HFF-Myc (cell line): Measurements from ENCODE around the gene DEFB129.
"Not testable (repeated sequence)": the region's sequence is repeated elsewhere in the genome, so short reads cannot be mapped to it uniquely, and the experiment has no call there.

Source experiments
- DNase-seq: peaks from one replicate; pipeline ENCODE4 v3.0.0-alpha.2; 2011; ENCODE audit warnings: low read depth; ENCODE audit errors: extremely low read depth
- H3K4me3 ChIP-seq: replicated peaks from 2 replicates; pipeline ENCODE4 v1.5.1; 2011; ENCODE audit warnings: low read depth, mild to moderate bottlenecking, control low read depth, low read length
- TF ChIP-seq, protein P1 (sequence below): IDR thresholded peaks from 2 replicates; pipeline ENCODE4 v1.5.1; 2012; ENCODE audit warnings: mild to moderate bottlenecking, low read depth, low read length, control low read depth; ENCODE audit errors: missing control alignments

Gene DEFB129

DNA sequence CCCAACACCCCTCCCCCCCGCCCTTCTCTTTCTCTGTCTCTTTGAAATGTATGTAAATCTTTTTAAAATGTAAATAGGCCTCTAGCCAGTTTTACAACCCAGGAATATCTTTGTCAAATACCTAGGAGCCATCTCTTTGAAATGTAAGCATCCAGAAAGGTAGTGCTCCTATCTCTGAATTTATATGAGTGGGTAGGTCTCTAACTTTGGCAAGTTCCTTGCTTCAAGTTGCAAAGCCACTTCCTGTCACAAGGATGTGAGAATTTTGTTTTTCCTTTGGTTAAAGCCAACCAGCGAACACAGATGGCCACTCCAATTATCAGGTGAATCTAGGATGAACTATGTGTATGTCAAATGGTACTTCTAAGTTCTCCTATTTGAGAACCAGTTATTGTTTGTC is 24.3 kb downstream of the DEFB129 start:
- H3K4me3 ChIP-seq, result no peak overlapping the region
- DNase-seq, result no peak
- TF ChIP-seq, protein P1, sequence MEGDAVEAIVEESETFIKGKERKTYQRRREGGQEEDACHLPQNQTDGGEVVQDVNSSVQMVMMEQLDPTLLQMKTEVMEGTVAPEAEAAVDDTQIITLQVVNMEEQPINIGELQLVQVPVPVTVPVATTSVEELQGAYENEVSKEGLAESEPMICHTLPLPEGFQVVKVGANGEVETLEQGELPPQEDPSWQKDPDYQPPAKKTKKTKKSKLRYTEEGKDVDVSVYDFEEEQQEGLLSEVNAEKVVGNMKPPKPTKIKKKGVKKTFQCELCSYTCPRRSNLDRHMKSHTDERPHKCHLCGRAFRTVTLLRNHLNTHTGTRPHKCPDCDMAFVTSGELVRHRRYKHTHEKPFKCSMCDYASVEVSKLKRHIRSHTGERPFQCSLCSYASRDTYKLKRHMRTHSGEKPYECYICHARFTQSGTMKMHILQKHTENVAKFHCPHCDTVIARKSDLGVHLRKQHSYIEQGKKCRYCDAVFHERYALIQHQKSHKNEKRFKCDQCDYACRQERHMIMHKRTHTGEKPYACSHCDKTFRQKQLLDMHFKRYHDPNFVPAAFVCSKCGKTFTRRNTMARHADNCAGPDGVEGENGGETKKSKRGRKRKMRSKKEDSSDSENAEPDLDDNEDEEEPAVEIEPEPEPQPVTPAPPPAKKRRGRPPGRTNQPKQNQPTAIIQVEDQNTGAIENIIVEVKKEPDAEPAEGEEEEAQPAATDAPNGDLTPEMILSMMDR, result no peak

DNA sequence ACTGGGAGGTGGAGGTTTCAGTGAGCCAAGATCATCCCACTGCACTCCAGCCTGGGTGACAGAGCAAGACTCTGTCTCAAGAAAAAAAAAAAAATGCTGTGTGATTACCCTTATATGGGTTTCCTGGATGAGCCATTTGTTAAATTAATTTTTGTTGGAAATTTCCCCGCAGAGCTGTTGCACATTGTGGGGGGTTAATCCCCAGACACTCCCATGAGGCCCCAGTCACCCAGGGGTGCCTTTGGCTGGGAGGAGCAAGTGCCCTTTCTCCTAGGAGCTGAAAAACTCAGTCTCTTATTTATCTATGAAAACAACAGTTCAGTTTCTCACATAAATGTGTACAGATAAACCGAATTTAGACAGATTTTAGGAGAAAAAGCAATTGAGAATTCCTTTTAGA is 25.7 kb downstream of the DEFB129 start:
- DNase-seq, result no peak
- H3K4me3 ChIP-seq, result no peak overlapping the region
- TF ChIP-seq, protein P1, result no peak

DNA sequence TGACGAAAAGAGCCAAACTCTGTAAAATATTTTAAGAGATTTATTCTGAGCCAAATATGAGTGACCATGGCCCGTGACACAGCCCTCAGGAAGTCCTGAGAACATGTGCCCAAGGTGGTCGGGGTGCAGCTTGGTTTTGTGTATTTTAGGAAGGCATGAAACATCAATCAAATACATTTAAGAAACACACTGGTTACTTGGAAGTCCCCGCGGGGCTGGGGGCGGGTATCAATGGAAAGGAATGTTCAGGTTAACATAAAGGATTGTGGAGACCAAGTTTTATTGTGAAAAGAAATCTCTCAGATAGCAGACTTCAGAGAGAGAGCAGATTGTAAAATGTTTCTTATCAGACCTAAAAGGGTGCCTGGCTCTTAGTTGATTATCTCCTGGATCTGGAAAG is 26.4 kb downstream of the DEFB129 start:
- not testable (repeated sequence) for H3K4me3 ChIP-seq, DNase-seq

DNA sequence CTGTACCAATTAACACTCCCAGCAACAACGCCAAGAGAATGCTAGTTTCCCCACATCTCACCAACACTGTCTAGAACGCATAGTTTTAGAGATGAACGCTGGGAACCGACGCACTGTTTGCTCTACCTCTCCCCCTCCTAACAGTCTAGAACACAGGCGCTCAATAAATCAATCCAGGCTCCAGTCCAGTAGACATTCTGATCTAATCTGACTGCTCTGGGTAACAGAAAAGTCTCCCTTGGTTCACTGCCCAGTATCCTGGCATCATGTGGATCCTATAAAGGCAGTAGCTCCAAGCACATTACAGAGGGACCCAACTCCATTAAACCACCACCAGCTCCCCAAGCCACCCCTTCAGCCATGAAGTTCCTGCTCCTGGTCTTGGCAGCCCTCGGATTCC is 30.4 kb downstream of the DEFB129 start, which contains the start of gene DEFB132:
Gene DEFB132, plus strand, starts transcription at position 306 of the 400 bp plus-strand sequence. Its CDS starts 55 bp downstream, at position 361.
- no peak within 1 kb of the TSS for H3K4me3 ChIP-seq
- TF ChIP-seq, protein P1, result no peak
- no peak for DNase-seq

DNA sequence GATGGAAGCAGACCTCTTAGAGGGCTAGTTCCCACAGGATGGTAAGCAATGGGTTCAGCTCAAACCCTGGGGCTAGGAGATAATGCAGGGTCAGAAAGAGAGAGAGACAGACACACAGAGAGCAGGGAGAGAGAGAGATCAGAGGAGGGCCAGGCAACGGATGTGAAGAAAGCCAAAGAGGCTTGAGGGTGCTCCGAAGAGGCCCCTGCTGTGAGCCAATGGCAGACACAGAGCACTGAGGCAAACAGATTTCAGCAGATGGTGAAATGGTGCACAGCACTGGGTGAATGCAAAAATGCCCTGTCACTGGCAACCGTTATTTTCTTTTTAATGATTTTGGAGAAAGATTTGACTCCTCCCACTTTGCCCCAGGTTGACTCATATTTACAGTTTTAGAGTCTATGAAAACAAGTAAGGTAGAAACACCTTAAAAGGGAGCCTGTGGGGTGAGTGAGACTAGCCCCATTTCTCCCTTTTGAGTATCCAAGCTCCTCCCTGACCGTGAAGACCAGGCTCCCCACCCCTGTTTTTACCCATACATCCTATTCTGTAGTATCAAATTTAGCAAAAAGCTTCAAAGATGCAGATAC is 31.3 kb downstream of the DEFB129 start:
- TF ChIP-seq, protein P1, result no peak
- H3K4me3 ChIP-seq, result no peak overlapping the region
- no peak for DNase-seq

DNA sequence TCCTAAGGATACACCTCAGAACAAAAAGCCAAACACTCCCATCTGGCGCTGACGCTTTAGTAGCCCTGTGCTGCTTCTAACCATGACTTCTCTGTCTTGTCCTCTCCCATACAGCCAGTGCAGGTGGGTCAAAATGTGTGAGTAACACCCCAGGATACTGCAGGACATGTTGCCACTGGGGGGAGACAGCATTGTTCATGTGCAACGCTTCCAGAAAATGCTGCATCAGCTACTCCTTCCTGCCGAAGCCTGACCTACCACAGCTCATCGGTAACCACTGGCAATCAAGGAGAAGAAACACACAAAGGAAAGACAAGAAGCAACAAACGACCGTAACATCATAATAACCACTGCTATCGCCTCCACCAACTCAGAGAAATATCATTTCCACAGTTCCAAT is 31.9 kb downstream of the DEFB129 start:
- TF ChIP-seq, protein P1, result peak; percentile 13
- no peak for DNase-seq
- H3K4me3 ChIP-seq, result no peak overlapping the region

DNA sequence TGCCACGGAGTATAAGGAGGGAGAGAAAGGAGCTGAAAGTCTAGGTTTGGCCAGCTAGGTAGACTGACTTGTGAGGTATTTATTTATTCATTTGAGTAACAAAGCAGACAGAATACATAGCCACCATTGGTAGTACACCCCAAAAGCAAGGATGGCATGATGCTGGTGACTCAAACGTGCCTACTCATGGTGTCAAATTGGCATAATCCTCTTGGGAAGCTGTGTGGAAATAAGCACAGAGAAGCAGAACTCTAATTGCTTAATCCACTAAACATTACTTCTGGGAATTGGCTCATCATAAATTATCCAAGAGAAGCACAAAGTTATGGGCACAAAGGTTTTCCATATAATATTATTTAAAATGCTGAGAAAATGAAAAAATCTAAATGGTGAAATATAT is 32.9 kb downstream of the DEFB129 start:
- TF ChIP-seq, protein P1, result no peak
- DNase-seq, result no peak
- no peak overlapping the region for H3K4me3 ChIP-seq
